HG02943 (cell line): Measurements from ENCODE around the gene ATP5F1D.

Source experiments
- ATAC-seq: cut with Tn5 transposase; IDR thresholded peaks from one replicate; pipeline ENCODE4 v1.9.1; 2021; ENCODE audit warnings: mild to moderate bottlenecking, low read depth, moderate library complexity; ENCODE audit not compliant: unreplicated experiment

ATP5F1D gene

GRCh38 chr19:1278713-1279660 is 37.4 kb downstream of the ATP5F1D start:
- no peak for ATAC-seq

GRCh38 chr19:1279782-1280341 is 38.3 kb downstream of the ATP5F1D start:
- no peak for ATAC-seq

DNA sequence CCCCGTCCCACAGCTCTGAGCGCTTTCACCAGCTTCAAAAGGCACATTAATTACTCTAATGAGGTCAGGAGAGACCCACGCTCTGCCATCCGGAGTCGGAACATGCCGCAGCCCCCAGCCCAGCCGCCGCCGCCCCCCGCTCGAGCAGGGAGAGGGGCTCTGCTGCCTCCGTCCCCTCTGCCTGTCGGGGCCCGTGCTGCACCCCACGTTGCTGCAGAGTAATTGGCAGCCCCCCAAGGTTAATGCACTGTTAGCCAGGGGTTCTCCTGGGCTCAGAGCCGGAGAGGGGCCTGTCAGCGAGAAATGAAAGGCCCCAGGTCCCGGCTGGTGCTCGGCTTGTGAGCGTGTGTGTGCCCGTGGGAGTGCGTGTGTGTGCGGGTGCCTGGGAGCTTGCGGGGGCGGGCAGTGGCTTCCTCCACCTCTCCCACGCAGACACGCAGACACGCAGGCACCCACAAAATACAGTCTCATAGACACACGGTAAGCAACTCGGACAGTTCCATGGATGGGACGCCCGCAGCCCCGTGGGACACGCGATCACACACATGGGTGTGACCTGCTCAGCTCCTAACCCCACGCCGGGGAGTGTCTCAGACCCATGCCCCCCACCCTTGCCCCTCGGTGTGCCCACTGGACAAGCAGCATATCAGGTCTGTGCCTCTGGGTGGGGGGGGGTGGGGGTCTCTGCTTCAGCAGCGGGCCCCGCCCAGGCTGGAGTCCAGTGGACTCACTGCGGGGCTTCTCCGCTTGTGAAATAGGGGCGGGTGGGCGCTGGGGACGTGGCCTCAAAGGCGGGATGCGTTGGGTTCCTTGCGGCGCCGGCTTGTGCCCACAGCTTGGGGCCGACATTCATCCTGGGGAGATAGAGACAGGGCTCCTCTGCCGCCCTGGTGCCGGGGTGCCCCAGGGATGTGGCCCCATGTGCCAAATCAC is 39.4 kb downstream of the ATP5F1D start:
- ATAC-seq = no peak

- ATAC-seq = no peak
Measured at GRCh38 chr19:1281569-1282287, 40.2 kb downstream of the ATP5F1D start.

DNA sequence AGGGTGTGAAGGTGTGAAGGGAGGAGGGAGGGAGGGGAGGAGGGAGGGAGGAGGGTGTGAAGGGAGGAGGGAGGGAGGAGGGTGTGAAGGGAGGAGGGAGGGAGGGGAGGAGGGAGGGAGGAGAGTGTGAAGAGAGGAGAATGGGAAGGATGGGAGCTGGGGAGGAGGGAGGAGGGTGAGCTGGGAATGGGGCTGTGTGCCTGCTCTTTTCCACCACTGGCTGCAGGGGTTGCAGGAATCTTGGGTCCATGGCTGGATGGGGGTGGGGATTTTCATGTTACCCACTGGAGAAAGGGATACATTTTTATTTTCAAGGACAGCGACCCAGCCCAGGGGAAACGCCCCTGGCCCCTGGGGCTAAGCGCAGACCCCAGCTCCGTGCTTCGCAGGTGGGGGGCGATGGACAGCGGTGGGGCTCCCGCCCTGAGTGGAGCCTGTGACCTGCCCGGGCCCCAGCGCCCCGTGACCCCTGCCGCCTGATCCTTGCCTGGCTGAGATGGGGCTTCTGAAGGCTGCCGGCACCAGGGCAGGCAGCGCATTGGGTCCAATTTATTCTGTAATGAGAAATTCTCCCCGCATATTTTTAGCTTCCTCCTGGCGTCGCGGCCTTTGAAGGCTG is 41.1 kb downstream of the ATP5F1D start:
- ATAC-seq = no peak

DNA sequence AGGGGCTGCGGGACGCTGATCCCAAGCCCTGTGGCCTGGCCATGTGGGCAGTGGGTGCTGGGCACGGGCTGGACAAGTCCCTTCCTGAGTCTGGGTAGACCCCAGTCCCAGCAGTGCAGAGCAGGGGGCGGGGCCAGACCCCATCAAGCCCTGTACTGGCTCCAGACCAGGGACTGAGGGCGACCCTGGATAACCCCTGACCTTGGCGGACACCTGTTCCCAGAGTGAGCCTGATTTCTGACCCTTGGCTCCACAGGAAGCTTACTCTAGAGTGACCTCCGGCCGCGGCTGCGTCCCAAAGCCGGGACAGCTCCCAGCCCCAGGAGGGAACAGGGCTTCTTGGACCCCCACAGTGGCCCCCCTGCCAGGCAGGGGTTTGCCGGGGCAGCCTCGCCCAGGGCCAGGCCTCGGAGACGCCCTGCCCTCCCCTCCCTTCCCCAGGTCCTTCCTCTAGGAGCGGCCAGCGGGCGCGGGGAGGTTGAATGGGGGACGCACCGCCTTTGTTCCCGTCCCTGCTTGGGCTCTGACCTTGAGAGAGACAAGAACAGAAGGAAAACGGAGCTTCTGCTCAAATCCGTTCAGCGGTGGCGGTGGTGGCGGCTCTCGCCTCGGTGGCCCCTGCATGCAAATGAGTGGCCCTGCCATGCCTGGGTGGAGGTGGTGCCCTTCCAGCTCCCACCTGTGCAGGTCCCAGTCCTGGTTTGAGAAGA is 41.8 kb downstream of the ATP5F1D start:
- no peak for ATAC-seq

DNA sequence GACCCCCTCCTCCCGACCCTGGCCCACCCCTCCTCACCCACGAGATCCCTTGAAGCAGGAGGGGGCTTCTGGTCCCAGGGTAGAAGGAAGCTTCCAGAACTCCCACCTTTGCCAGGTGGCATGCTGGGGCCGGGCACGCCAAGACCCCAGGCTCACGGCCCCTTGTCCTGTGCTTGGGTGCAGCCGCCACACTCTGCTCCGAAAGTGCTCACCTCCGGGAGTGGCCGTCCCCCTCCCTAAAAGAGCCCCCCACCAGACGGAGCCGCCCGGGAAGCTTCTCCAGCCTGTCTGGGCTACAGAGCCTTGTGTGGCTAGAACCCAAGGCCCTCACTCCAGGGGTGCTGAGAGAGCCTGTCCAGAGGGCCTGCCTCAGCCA is 42.4 kb downstream of the ATP5F1D start:
- no peak for ATAC-seq

GRCh38 chr19:1284293-1284978 is 42.9 kb downstream of the ATP5F1D start:
- ATAC-seq = no peak

DNA sequence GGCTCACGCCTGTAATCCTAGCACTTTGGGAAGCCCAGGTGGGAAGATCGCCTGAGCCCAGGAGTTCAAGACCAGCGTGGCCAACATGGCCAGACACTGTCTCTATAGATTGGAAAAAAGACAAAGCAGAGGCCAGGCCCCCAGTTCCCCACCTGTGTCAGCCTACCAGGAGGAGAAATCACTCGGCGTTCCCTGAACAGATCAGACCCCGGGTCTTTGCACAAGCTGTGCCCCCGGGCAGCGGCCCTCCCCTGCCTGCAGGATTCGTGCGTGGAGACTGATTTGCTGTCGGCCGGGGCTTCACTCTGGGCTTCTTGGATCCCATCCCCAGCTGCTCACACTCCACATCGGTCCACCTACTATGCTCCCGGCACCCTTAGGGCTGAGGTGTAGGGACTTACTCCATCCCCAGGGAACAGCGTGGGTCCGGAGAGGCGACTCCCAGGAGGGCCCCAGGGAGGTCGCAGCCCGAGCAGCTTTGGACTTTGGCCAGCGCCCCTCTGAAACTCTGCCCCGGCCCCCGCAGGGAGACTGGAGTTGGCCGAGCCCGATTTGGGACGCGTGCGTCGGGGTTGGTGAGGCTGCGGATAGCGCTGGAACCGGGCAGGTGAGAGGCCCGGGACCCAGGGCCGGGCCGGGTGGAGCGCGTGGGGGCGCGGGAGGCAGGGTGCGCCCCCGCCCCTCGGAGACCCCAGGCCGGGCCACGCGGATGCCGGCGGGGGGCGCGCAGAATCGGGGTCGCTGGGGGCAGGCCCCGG is 43.6 kb downstream of the ATP5F1D start:
- no peak for ATAC-seq

GRCh38 chr19:1285737-1286360 is 44.3 kb downstream of the ATP5F1D start, which contains the start of gene EFNA2:
Gene EFNA2 (plus strand): TSS chr19:1285873. CDS start chr19:1286169, 296 bp downstream.
- no peak for ATAC-seq

- no peak for ATAC-seq
Measured at GRCh38 chr19:1286487-1287353, 45.2 kb downstream of the ATP5F1D start.

DNA sequence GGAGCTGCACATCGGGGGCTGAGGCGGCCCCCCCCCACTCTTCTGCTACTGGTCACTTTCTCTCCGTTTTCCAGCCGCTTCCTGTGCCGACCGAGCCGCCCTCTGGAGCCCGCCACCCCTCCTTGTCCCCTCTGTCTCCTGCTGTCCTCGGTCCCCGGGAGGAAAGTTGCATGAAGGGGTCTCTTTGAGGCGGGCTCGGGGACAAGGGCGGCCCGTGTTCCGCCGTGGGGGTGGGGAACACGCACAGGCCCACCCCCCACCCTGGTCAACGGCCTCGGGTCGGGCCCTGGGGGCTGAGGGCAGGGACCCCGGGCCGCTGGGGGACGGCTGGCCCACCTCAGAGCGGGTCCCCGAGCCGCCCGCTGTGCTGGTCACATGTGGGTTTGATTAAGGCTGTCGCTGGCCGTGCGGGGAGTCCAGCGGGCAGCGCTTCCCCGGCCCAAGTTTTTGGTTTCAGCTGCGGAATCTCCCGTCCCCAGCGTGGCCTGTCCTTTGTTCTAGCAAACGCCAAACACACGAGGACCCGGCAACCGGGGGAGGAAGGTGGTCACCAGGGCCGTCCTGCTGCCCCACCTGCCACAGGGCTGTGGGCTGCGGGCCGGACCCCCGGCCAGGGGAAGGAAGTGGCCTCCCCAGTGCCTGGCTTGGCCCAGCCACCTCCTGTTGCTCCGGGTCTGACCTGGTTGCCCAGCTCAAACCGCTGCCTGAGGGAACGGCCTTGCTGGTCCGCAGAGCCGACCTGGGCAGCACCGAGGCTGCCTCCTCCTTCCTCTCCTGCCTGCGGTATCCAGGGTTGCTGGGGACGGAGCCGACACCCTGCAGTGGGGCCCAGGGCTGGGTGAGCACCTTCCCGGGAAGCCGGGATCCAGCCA is 46.0 kb downstream of the ATP5F1D start:
- no peak for ATAC-seq

GRCh38 chr19:1288226-1288612 is 46.7 kb downstream of the ATP5F1D start:
- no peak for ATAC-seq

GRCh38 chr19:1288833-1289685 is 47.5 kb downstream of the ATP5F1D start:
- ATAC-seq = no peak

DNA sequence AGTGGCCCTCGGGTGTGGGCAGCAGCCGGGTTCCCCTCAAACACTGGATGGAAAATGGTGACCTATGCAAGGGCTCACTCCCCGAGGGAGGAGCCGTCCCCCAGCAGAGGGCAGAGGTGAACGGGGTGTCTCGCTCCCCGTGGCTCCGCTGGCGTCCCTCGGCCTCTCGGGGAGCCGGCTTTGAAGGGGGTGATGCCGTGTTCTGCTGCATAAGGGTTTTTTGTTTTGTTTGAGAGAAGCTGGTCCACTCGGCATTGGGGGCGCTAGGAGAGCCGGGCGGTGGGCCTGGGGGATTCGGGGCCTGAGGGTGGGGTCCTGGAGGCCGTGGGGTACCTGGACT is 48.1 kb downstream of the ATP5F1D start:
- no peak for ATAC-seq
